ENCODE data around the gene PARD3B.

Gene PARD3B

GRCh38 chr2:204663816-204664425 lies 118.6 kb downstream of the PARD3B start:
- no peak for DNase-seq

- no peak for DNase-seq
Measured at GRCh38 chr2:204664708-204665121, 119.4 kb downstream of the PARD3B start.

GRCh38 chr2:204665207-204665606 lies 119.9 kb downstream of the PARD3B start:
- no peak for DNase-seq

GRCh38 chr2:204665771-204666170 lies 120.5 kb downstream of the PARD3B start:
- DNase-seq = no peak

- no peak for DNase-seq
Measured at GRCh38 chr2:204667990-204668389, 122.7 kb downstream of the PARD3B start.

- no peak for DNase-seq
Measured at GRCh38 chr2:204669382-204669781, 124.1 kb downstream of the PARD3B start.

GRCh38 chr2:204670124-204670523 lies 124.8 kb downstream of the PARD3B start:
- DNase-seq = no peak

GRCh38 chr2:204670756-204671155 lies 125.5 kb downstream of the PARD3B start:
- DNase-seq = no peak

- DNase-seq = no peak
Measured at GRCh38 chr2:204672772-204673171, 127.5 kb downstream of the PARD3B start.

GRCh38 chr2:204673877-204674276 lies 128.6 kb downstream of the PARD3B start:
- DNase-seq = no peak

GRCh38 chr2:204678031-204678430 lies 132.8 kb downstream of the PARD3B start:
- DNase-seq = no peak

GRCh38 chr2:204680576-204680975 lies 135.3 kb downstream of the PARD3B start:
- no peak for DNase-seq

GRCh38 chr2:204681412-204681811 lies 136.1 kb downstream of the PARD3B start:
- no peak for DNase-seq

GRCh38 chr2:204683384-204683783 lies 138.1 kb downstream of the PARD3B start:
- no peak for DNase-seq

- DNase-seq = no peak
Measured at GRCh38 chr2:204686406-204686805, 141.1 kb downstream of the PARD3B start.

GRCh38 chr2:204687776-204688175 lies 142.5 kb downstream of the PARD3B start:
- DNase-seq = no peak

GRCh38 chr2:204691911-204692510 lies 146.7 kb downstream of the PARD3B start:
- no peak for DNase-seq

- no peak for DNase-seq
Measured at GRCh38 chr2:204692790-204693189, 147.5 kb downstream of the PARD3B start.

- DNase-seq = no peak
Measured at GRCh38 chr2:204693262-204693661, 148.0 kb downstream of the PARD3B start.

- DNase-seq = no peak
Measured at GRCh38 chr2:204695506-204695905, 150.2 kb downstream of the PARD3B start.

GRCh38 chr2:204696124-204696523 lies 150.8 kb downstream of the PARD3B start:
- no peak for DNase-seq

GRCh38 chr2:204705243-204705932 lies 160.1 kb downstream of the PARD3B start:
- no peak for DNase-seq

- DNase-seq = no peak
Measured at GRCh38 chr2:204706939-204707338, 161.7 kb downstream of the PARD3B start.

GRCh38 chr2:204713211-204713610 lies 167.9 kb downstream of the PARD3B start:
- no peak for DNase-seq
